ENCODE results near the gene DLX4.

DLX4 gene

GRCh38 chr17:49959183-49959935 lies 9.6 kb upstream of the DLX4 start:
- peaks cover 23 to 26% of the 10 kb centered on the region in 2 donors for H3K27me3 ChIP-seq (ENCODE audit: control insufficient read depth in 1 of 2, insufficient read depth in 2 of 2, low read length in 2 of 2)
- H3K36me3 ChIP-seq (ENCODE audit: control insufficient read depth in 1 of 2, insufficient read depth in 2 of 2, low read length in 2 of 2) = no peaks in the 10 kb centered on the region
- no peaks in the 10 kb centered on the region for H3K9me3 ChIP-seq (ENCODE audit: control insufficient read depth in 1 of 2, low read length in 2 of 2)
- H3K4me3 ChIP-seq (ENCODE audit: low read depth in 1 of 2, low read length in 2 of 2) = no peak overlapping the region
- H3K27ac ChIP-seq (ENCODE audit: low read depth, low read length) = no peak overlapping the region
- H3K4me1 ChIP-seq (ENCODE audit: control insufficient read depth in 1 of 2, insufficient read depth in 2 of 2, low read length in 2 of 2) = no peaks in the 10 kb centered on the region
- H3K9ac ChIP-seq (ENCODE audit: low read depth in 1 of 2, low read length in 2 of 2) = no peak overlapping the region

DNA sequence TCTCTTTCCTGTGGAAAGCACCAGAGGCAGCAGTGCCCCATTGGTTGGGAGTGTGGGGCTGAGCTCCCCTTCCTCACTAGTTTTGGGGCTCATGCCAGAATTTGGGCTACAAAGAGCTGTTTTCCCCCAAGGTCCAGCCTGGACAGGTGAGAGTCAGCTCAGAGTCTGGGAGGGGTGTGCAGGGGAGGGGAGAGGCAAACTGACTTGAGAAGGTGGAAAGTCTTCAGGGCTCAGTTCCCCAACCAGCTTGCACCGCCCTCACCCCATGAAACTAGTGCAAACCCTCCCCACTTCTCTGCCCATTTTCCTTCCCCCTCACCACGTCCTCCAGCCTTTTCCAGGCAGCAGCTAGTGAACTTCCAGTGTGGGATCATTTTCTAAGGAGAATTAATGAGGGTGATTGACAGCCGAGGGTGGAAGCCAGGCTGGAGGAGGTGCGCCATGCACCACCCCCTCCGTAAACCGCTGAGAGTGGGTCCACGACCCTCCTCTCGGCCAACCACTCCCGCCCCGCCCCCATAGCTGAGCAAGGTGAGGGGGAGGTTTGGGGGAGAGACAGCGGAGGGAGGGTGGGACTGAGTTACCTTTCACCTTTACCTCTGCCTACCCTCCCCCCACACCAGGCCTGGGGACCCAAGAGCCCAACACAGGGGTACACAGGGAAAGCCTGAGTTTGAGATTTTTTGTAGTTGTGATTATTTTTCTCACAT lies 6.2 kb upstream of the DLX4 start:
- Histone ChIP-seq H3K4me3 (ENCODE audit: low read depth in 1 of 2, low read length in 2 of 2) (no peak overlapping the region), H3K27ac (ENCODE audit: low read depth, low read length) (no peak overlapping the region), H3K9me3 (ENCODE audit: control insufficient read depth in 1 of 2, low read length in 2 of 2) (no peaks in the 10 kb centered on the region), H3K36me3 (ENCODE audit: control insufficient read depth in 1 of 2, insufficient read depth in 2 of 2, low read length in 2 of 2) (no peaks in the 10 kb centered on the region), H3K4me1 (ENCODE audit: control insufficient read depth in 1 of 2, insufficient read depth in 2 of 2, low read length in 2 of 2) (no peaks in the 10 kb centered on the region), H3K27me3 (ENCODE audit: control insufficient read depth in 1 of 2, insufficient read depth in 2 of 2, low read length in 2 of 2) (peaks cover 57 to 60% of the 10 kb centered on the region in 2 donors), H3K9ac (ENCODE audit: low read depth in 1 of 2, low read length in 2 of 2) (no peak overlapping the region)

- peaks cover 0 to 3% of the 10 kb centered on the region in 2 donors for H3K4me1 ChIP-seq (ENCODE audit: control insufficient read depth in 1 of 2, insufficient read depth in 2 of 2, low read length in 2 of 2)
- no peak overlapping the region for H3K27ac ChIP-seq (ENCODE audit: low read depth, low read length)
- H3K9ac ChIP-seq (ENCODE audit: low read depth in 1 of 2, low read length in 2 of 2) = no peak overlapping the region
- peaks cover 62 to 65% of the 10 kb centered on the region in 2 donors for H3K27me3 ChIP-seq (ENCODE audit: control insufficient read depth in 1 of 2, insufficient read depth in 2 of 2, low read length in 2 of 2)
- no peaks in the 10 kb centered on the region for H3K9me3 ChIP-seq (ENCODE audit: control insufficient read depth in 1 of 2, low read length in 2 of 2)
- no peak overlapping the region for H3K4me3 ChIP-seq (ENCODE audit: low read depth in 1 of 2, low read length in 2 of 2)
- H3K36me3 ChIP-seq (ENCODE audit: control insufficient read depth in 1 of 2, insufficient read depth in 2 of 2, low read length in 2 of 2) = no peaks in the 10 kb centered on the region
Observed at GRCh38 chr17:49963309-49963625, 5.7 kb upstream of the DLX4 start.

- H3K36me3 ChIP-seq (ENCODE audit: control insufficient read depth in 1 of 2, insufficient read depth in 2 of 2, low read length in 2 of 2) = no peaks in the 10 kb centered on the region
- peaks cover 0 to 6% of the 10 kb centered on the region in 2 donors for H3K4me1 ChIP-seq (ENCODE audit: control insufficient read depth in 1 of 2, insufficient read depth in 2 of 2, low read length in 2 of 2)
- no peak overlapping the region for H3K9ac ChIP-seq (ENCODE audit: low read depth in 1 of 2, low read length in 2 of 2)
- no peaks in the 10 kb centered on the region for H3K9me3 ChIP-seq (ENCODE audit: control insufficient read depth in 1 of 2, low read length in 2 of 2)
- peaks cover 62 to 65% of the 10 kb centered on the region in 2 donors for H3K27me3 ChIP-seq (ENCODE audit: control insufficient read depth in 1 of 2, insufficient read depth in 2 of 2, low read length in 2 of 2)
- no peak overlapping the region for H3K4me3 ChIP-seq (ENCODE audit: low read depth in 1 of 2, low read length in 2 of 2)
- no peak overlapping the region for H3K27ac ChIP-seq (ENCODE audit: low read depth, low read length)
Observed at GRCh38 chr17:49963626-49964302, 5.2 kb upstream of the DLX4 start.

DNA sequence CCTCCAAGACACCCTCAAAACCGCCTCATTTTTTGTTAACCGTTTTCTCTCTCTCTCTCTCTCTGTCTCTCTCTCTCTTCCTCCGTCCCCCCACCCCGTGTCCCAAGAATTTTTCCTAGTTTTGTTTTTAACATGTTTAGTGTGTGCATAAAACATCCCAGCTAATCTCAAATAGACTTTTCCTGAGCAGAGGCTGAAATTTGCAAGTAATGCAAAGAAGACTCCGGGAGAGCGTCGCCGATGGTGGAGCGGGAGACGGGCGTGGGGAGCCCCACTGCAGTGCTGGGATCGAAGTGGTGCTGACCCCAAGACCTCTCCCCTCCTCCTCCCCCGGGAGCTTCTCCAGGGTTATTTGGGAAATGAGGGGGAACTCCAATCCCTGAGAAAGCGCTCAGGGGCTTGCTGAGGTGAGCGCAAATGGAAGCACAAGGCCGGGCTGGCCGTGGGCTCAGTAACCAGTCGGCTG lies 4.7 kb upstream of the DLX4 start:
- no peak overlapping the region for H3K4me3 ChIP-seq (ENCODE audit: low read depth in 1 of 2, low read length in 2 of 2)
- H3K27me3 ChIP-seq (ENCODE audit: control insufficient read depth in 1 of 2, insufficient read depth in 2 of 2, low read length in 2 of 2) = peaks cover 65 to 67% of the 10 kb centered on the region in 2 donors
- H3K36me3 ChIP-seq (ENCODE audit: control insufficient read depth in 1 of 2, insufficient read depth in 2 of 2, low read length in 2 of 2) = no peaks in the 10 kb centered on the region
- no peak overlapping the region for H3K9ac ChIP-seq (ENCODE audit: low read depth in 1 of 2, low read length in 2 of 2)
- no peaks in the 10 kb centered on the region for H3K9me3 ChIP-seq (ENCODE audit: control insufficient read depth in 1 of 2, low read length in 2 of 2)
- H3K27ac ChIP-seq (ENCODE audit: low read depth, low read length) = no peak overlapping the region
- peaks cover 4 to 10% of the 10 kb centered on the region in 2 donors for H3K4me1 ChIP-seq (ENCODE audit: control insufficient read depth in 1 of 2, insufficient read depth in 2 of 2, low read length in 2 of 2)

- peaks cover 6 to 15% of the 10 kb centered on the region in 2 donors for H3K4me1 ChIP-seq (ENCODE audit: control insufficient read depth in 1 of 2, insufficient read depth in 2 of 2, low read length in 2 of 2)
- H3K27ac ChIP-seq (ENCODE audit: low read depth, low read length) = no peak overlapping the region
- no peaks in the 10 kb centered on the region for H3K9me3 ChIP-seq (ENCODE audit: control insufficient read depth in 1 of 2, low read length in 2 of 2)
- no peaks in the 10 kb centered on the region for H3K36me3 ChIP-seq (ENCODE audit: control insufficient read depth in 1 of 2, insufficient read depth in 2 of 2, low read length in 2 of 2)
- no peak overlapping the region for H3K9ac ChIP-seq (ENCODE audit: low read depth in 1 of 2, low read length in 2 of 2)
- H3K27me3 ChIP-seq (ENCODE audit: control insufficient read depth in 1 of 2, insufficient read depth in 2 of 2, low read length in 2 of 2) = peaks cover 70 to 71% of the 10 kb centered on the region in 2 donors
- H3K4me3 ChIP-seq (ENCODE audit: low read depth in 1 of 2, low read length in 2 of 2) = no peak overlapping the region
Observed at GRCh38 chr17:49964769-49965523, 4.0 kb upstream of the DLX4 start.

- Histone ChIP-seq H3K36me3 (ENCODE audit: control insufficient read depth in 1 of 2, insufficient read depth in 2 of 2, low read length in 2 of 2) (no peaks in the 10 kb centered on the region), H3K27me3 (ENCODE audit: control insufficient read depth in 1 of 2, insufficient read depth in 2 of 2, low read length in 2 of 2) (peaks cover 76 to 77% of the 10 kb centered on the region in 2 donors), H3K27ac (ENCODE audit: low read depth, low read length) (no peak overlapping the region), H3K4me1 (ENCODE audit: control insufficient read depth in 1 of 2, insufficient read depth in 2 of 2, low read length in 2 of 2) (peaks cover 6 to 17% of the 10 kb centered on the region in 2 donors), H3K4me3 (ENCODE audit: low read depth in 1 of 2, low read length in 2 of 2) (no peak overlapping the region), H3K9me3 (ENCODE audit: control insufficient read depth in 1 of 2, low read length in 2 of 2) (no peaks in the 10 kb centered on the region), H3K9ac (ENCODE audit: low read depth in 1 of 2, low read length in 2 of 2) (no peak overlapping the region)
Observed at GRCh38 chr17:49965524-49965909, 3.5 kb upstream of the DLX4 start.

DNA sequence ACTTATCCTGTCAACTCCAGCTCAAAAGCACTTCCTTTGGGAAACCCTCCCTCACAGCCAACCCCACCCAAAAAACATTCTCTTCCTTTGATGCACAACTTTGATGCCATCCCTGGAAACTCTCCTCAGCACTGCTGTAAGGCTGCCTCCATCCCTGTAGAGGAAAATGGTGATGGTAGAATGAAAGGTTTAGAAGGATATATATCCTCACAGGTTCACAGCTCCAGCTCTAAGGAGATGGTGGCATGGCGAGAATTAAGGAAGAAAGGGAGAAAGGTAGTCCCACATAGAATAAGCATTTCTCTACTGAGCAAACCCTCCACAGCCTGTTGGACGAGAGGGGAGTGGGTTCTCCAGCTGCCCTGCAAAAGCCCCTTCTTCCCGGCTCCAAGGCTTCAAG lies 2.2 kb upstream of the DLX4 start:
- no peak overlapping the region for H3K4me3 ChIP-seq (ENCODE audit: low read depth in 1 of 2, low read length in 2 of 2)
- peaks cover 85 to 88% of the 10 kb centered on the region in 2 donors for H3K27me3 ChIP-seq (ENCODE audit: control insufficient read depth in 1 of 2, insufficient read depth in 2 of 2, low read length in 2 of 2)
- H3K27ac ChIP-seq (ENCODE audit: low read depth, low read length) = no peak overlapping the region
- no peaks in the 10 kb centered on the region for H3K9me3 ChIP-seq (ENCODE audit: control insufficient read depth in 1 of 2, low read length in 2 of 2)
- H3K4me1 ChIP-seq (ENCODE audit: control insufficient read depth in 1 of 2, insufficient read depth in 2 of 2, low read length in 2 of 2) = peaks cover 6 to 17% of the 10 kb centered on the region in 2 donors
- no peaks in the 10 kb centered on the region for H3K36me3 ChIP-seq (ENCODE audit: control insufficient read depth in 1 of 2, insufficient read depth in 2 of 2, low read length in 2 of 2)
- no peak overlapping the region for H3K9ac ChIP-seq (ENCODE audit: low read depth in 1 of 2, low read length in 2 of 2)

DNA sequence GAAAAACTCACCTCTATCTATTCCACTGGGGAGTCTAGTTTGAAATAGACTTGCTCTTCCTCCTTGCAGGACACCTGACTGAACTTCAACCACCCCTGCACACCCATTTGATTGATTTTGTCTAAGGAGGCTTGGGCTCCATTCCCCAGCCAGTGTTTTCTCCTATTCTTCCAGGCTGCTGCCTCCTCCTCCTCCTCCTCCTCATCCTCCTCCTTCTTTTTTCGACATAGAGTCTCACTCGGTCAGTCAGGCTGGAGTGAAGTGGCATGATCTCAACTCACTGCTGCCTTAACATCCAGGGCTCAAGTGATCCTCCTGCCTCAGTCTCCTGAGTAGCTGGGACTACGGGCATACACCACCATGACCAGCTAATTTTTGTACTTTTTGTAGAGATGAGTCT lies 1.8 kb upstream of the DLX4 start:
- no peak overlapping the region for H3K4me3 ChIP-seq (ENCODE audit: low read depth in 1 of 2, low read length in 2 of 2)
- no peaks in the 10 kb centered on the region for H3K9me3 ChIP-seq (ENCODE audit: control insufficient read depth in 1 of 2, low read length in 2 of 2)
- H3K27ac ChIP-seq (ENCODE audit: low read depth, low read length) = no peak overlapping the region
- peaks cover 7 to 18% of the 10 kb centered on the region in 2 donors for H3K4me1 ChIP-seq (ENCODE audit: control insufficient read depth in 1 of 2, insufficient read depth in 2 of 2, low read length in 2 of 2)
- peaks cover 88 to 92% of the 10 kb centered on the region in 2 donors for H3K27me3 ChIP-seq (ENCODE audit: control insufficient read depth in 1 of 2, insufficient read depth in 2 of 2, low read length in 2 of 2)
- no peak overlapping the region for H3K9ac ChIP-seq (ENCODE audit: low read depth in 1 of 2, low read length in 2 of 2)
- H3K36me3 ChIP-seq (ENCODE audit: control insufficient read depth in 1 of 2, insufficient read depth in 2 of 2, low read length in 2 of 2) = no peaks in the 10 kb centered on the region

Data from duodenal mucosa (tissue), 2 donors.